ENCODE measurements around the gene SIRPB2.

SIRPB2 gene

DNA sequence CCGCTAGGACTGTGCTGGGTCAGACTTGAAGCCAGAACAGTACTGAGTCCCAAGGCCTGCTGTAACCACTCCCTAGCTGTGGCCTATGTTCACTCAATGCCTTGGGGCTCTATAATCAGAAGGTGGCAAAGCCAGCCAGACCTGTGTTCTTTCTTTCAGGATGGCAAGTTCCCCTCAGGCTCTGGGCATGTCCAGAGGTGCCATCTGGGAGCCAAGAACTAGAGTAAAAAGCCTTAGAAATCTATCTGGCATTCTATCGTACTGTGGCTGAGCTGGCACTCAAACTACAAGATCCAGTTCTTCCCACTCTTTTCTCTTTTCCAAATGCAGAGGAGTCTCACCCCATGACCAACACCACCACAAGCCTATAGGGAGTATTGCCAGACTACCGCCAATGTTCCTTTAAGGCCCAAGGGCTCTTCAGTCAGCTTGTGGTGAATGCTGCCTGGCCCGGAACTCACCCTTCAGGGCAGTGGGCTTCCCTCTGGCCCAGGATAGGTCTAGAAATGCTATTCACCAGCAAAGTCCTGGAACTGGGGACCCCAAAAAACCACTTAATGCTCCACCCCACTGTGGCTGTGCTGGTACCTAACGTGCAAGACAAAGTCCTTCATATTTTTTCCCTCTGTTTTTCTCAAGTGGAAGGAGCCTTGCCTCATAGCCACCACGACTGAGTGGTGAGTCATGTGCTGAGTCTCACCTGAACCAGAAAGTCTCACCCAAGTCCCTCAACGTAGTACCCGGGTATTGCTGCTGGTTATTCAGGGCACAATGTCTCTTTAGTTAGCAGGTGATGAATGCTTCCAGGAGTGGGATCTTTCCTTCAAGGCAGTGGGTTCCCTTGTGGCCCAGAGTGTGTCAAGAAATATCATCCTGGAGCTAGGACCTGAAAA, 8.6 kb upstream of the SIRPB2 start:
- no peak for DNase-seq (ENCODE audit: low read depth)

DNA sequence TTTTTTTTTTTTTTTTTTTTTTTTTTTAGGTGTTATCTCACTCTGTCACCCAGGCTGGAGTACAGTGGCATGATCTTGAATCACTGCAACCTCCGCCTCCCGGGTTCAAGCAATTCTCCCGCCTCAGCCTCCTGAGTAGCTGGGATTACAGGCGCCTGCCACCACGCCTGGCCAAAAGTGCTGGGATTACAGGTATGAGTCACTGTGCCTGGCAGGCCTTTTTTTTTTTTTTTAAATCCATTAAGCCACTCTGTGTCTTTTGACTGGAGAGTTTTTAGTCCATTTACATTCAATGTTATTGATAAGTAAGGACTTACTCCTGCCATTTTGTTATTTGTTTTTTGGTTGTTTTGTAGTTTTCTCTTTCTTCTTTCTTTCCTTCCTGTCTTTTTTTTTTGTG, 6.2 kb upstream of the SIRPB2 start:
- peak; percentile 8 for DNase-seq (ENCODE audit: low read depth)

DNA sequence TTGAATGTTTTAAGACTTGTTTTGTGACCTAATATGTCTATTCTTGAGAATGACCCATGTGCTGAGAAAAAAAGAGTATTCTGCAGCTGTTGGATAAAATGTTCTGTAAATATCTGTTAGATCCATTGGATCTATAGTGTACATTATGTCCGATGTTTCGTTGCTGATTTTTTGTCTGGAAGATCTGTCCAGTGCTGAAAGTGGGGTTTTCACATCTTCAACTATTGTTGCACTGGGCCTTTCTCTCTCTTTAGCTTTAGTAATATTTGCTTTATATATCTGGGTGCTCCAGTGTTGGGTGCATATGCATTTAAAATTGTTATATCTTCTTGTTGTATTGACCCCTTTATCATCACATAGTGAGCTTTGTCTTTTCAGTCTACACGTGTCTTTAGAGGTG, 5.7 kb upstream of the SIRPB2 start:
- DNase-seq (ENCODE audit: low read depth), result no peak

GRCh38 chr20:1494436-1494835, 3.2 kb upstream of the SIRPB2 start:
- no peak for DNase-seq (ENCODE audit: low read depth)

- DNase-seq (ENCODE audit: low read depth), result no peak
Observed at GRCh38 chr20:1493536-1493935, 2.3 kb upstream of the SIRPB2 start.

DNA sequence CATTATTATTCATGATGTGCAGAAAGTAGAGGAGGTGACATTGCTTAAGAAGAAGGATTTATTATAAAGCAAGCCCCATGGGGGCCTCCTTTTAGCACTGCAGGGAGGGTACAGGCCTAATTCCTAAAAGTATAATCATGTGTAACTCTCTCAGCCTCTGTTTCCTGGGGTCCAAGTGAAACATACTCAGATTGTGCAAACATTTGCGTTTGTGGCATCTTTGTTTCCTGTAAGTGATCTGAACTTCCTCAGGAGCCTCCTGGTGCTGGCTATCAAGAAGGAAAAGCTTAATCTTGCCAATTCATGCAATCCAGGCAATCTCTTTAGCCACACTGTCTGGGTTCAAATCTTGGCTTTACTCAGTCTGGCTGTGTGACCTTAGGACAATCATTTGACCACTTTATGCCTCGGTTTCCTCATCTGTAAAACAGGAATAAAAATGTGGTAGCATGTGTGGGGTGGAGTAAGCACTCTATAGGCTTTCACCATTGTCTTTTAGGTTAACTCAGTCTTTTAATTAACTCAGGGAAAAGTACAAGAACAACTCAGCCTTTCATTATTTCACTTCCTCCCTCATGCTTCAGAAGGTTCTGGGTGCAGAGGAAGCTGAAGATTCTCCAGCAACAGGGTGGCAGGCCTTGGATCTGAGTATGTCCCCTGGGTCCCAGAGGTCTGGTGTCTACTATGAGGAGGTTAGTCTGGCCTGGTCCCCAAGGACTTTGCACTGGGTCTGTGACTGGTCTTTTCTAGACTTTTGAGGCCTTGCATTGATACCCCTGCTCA, 831 bp upstream of the SIRPB2 start:
- no peak for DNase-seq (ENCODE audit: low read depth)

DNA sequence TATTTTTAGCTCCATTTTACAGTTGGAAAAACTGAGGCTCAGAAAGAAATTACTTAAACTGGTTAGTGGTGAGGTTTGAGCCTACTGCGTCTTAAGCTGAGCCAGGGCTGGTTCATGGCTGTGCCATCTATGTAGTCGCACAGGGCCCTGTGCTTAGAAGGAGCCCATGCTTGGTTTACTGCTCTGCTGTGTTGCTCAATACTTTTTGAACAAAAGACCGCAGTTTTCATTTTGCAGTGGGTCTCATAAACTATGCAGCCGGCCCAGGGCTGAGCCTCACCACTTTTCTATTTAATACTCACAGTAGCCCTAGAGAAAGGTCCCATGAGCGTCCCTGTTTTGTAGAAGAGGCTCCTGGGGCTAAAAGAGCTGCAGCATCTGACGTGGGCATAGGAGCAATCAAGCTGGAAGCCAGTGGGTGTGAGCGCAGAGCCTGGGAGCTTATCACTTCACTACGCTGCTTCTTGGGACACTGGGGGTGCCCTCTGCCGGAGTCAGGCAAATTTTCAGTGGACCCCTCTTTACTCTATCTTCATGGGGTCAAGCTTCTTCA, 501 bp downstream of the SIRPB2 start:
- DNase-seq (ENCODE audit: low read depth), result no peak

- DNase-seq (ENCODE audit: low read depth), result no peak
Observed at GRCh38 chr20:1489764-1490436, 1.3 kb downstream of the SIRPB2 start.

DNA sequence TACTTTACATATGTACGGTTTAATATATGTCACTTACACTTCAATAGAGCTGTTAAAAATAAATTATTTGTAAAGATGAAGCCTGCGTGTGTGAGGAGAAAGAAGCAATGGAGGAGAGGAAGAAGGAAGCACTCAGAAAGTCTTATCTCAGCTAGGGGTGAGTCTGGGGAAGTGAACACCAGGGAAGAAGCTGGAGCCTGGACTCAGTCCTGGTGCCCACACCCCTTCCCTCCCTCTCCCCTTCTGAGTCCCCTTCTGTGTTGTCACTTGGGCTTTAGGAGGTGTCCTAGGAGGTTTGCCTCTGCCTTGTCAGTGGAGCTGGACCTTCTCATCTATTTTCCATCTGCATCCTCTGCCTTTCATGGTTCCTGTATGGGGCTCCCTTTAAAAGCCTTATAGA, 1.9 kb downstream of the SIRPB2 start:
- DNase-seq (ENCODE audit: low read depth), result no peak

DNA sequence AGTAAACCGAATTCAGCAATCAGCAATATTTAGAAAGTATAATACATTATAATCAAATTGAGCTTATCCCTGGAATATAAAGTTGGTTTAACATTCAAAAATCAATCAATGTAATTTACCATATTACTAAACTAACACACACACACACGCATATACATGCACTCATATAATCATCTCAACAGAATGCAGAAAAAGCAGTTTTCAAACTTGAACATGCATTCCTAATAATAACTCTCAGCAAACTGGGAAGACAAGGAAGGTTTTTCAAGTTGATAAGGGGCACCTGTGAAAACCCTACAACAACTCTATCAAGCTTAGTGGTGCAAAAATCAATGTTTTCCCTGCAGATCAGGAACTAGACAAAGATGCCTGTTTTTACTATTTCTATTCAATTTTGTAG, 4.7 kb downstream of the SIRPB2 start:
- DNase-seq (ENCODE audit: low read depth), result no peak

- DNase-seq (ENCODE audit: low read depth), result no peak
Observed at GRCh38 chr20:1484438-1485116, 6.6 kb downstream of the SIRPB2 start.

GRCh38 chr20:1479831-1480595, 11.2 kb downstream of the SIRPB2 start:
- no peak for DNase-seq (ENCODE audit: low read depth)

- peak; percentile 45 for DNase-seq (ENCODE audit: low read depth)
Observed at GRCh38 chr20:1478566-1478965, 12.7 kb downstream of the SIRPB2 start.

GRCh38 chr20:1477896-1478490, 13.2 kb downstream of the SIRPB2 start:
- DNase-seq (ENCODE audit: low read depth), result no peak

DNA sequence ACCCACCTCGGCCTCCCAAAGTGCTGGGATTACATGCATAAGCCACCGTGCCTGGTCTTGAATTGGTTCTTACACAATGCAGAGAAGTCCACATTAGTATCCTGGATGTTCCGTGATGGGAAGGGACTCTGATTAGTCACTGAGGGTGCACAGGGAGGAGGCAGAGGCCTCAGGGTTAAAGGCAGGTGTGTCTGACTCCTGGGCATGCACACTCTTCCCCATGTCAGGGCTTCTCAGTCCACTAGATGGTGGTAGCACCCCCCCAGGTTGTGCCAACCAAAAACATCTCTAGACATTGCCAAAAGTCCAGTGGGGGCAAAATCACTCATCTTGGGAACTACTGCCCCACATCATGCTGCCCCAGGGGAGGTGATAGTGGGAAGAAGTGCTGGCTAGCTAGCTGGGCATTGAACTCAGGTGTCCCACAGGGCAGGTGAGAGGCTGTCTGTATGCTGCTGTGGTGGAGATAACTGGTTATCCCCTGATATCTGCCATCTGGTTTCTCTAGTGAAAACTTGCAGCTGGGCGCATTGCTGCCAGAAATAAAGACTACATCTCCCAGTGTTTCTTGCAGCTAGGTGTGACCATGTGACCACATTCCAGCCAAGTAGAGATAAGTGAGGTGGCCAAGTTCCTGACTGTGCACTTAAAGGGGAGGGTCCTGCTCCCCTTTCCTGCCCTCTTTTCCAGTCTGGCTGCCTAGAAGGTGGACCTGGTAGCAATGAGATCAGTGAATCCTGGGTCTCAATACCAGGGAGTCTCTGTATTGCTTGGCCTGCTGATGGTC, 16.2 kb downstream of the SIRPB2 start:
- no peak for DNase-seq (ENCODE audit: low read depth)

- DNase-seq (ENCODE audit: low read depth), result no peak
Observed at GRCh38 chr20:1474325-1474724, 16.9 kb downstream of the SIRPB2 start.

GRCh38 chr20:1473246-1474220, 17.7 kb downstream of the SIRPB2 start:
- DNase-seq (ENCODE audit: low read depth), result no peak

DNA sequence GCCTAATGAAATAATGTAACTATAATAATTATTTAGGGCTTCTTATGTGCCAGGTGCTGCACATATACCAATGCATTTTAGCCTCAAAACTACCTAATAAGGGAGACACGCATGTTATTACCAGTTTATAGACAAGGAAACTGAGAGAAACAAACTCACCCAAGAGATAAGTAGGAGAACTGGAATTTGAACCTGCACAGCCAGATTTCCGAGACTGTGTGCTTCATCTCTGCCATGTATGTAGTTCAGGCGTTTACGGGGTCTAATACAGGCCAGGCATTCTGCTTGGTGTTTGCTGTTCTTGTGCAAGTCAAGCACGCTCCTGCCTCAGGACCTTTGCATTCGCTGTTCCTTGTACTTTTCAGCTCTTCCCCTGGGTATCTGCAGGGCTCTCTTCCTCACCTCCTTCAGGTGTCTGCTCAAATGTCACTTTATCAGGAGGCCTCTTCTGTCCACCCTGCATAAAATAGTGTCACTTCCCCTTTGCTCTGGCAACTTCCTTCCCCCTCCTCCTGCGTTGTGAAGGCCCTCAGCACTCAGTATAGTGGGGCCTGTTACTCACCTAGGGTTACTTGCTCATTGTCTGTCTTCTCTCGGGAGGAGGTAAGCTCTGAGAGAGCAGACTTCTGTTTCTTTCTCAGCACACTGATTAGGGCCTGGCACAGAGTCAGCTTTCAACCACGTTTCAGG, 18.5 kb downstream of the SIRPB2 start:
- DNase-seq (ENCODE audit: low read depth), result no peak

Measured in iris pigment epithelial cell (primary cell).